ENCODE measurements around the gene CENPS. TPM values are rescaled to one million over a fixed set of nuclear protein-coding genes. Genes with fewer than 3 reads are reported as not detected.

The CENPS gene
- total and polyA plus RNA-seq, 9 of the 15 experiments (the other 6 are each of a cell fraction or from before 2014, with no cell fraction given): 10.2 to 36.0 (median 26.0) TPM

GRCh38 chr1:10430216-10431069, at the start of gene CENPS (continued):
- TF ChIP-seq MGA (IDR thresholded peaks at IDR 0.05): peak; percentile 100
- TF ChIP-seq E2F6 (IDR thresholded peaks at IDR 0.05; ENCODE audit: borderline replicate concordance in 1 of 2, extremely low read depth in 1 of 2, insufficient read depth in 1 of 2, insufficient read length in 1 of 2, low read depth in 1 of 2, low read length in 1 of 2, poor library complexity in 1 of 2, severe bottlenecking in 1 of 2): peak; percentile 99 to 100
- peak; percentile 88 for TF ChIP-seq RBFOX2 (IDR thresholded peaks at IDR 0.05; ENCODE audit: low read depth, low read length)
- TF ChIP-seq ZNF668 (CRISPR knock-in tag; IDR thresholded peaks at IDR 0.05): peak; percentile 77; the same call in 1 of the 2 replicates
- TF ChIP-seq ARID1B (IDR thresholded peaks at IDR 0.05): no peak
- 0 out of 2 replicates have a peak, but pooled peaks have one; percentile 16 for TF ChIP-seq RUNX1 (IDR thresholded peaks at IDR 0.05; ENCODE audit: low read depth)
- TF ChIP-seq TAF15 (IDR thresholded peaks at IDR 0.05; ENCODE audit: low read depth, low read length): no peak
- TF ChIP-seq TEAD2 (tag; IDR thresholded peaks at IDR 0.05): no peak
- peak; percentile 93 for TF ChIP-seq U2AF1 (optimal IDR thresholded peaks at IDR 0.05; ENCODE audit: low read depth, low read length)
- TF ChIP-seq MTA3 (IDR thresholded peaks at IDR 0.05; ENCODE audit: borderline replicate concordance): peak; percentile 100
- no peak; the same call in 1 of the 2 replicates for TF ChIP-seq SREBF2 (CRISPR knock-in tag; IDR thresholded peaks at IDR 0.05)
- TF ChIP-seq PHB (CRISPR knock-in tag; IDR thresholded peaks at IDR 0.05): 0 out of 2 replicates have a peak, but pooled peaks have one; percentile 28
- TF ChIP-seq ZNF764 (CRISPR knock-in tag; IDR thresholded peaks at IDR 0.05; ENCODE audit: low read depth): 0 out of 2 replicates have a peak, but pooled peaks have one; percentile 73
- TF ChIP-seq ZNF174 (CRISPR knock-in tag; IDR thresholded peaks at IDR 0.05): no peak
- TF ChIP-seq SPI1 (IDR thresholded peaks at IDR 0.05; ENCODE audit: borderline replicate concordance, low read depth, low read length): peak; percentile 67; the same call in 1 of the 2 replicates

Measured in K562 (cell line).